Natural killer cell (primary cell): ENCODE data around the gene IMP4. TPM values are rescaled to one million over a fixed set of nuclear protein-coding genes. Genes with fewer than 3 reads are reported as not detected.

Experiments
- ATAC-seq, 3 donors: fragments of 150-1000 bp in 2 of 3; fragments of 200-7000 bp in 1 of 3; cut with Tn5 transposase; 1 replicate in 1 of 3; 2 replicates in 2 of 3; pipeline ENCODE4 v1.10.0; 2021; ENCODE audit warnings: mild to moderate bottlenecking in 2 of 3, moderate library complexity in 2 of 3
- DNase-seq, 2 donors: peaks; one replicate each; pipeline versions ENCODE4 v3.0.0 to v3.0.0-alpha.2; 2013 to 2021; ENCODE audit warnings: mixed read lengths in 1 of 2
- H3K27ac ChIP-seq: one replicate; pipeline ENCODE4 v1.5.1; 2013; ENCODE audit warnings: mild to moderate bottlenecking, low read length
- H3K27me3 ChIP-seq: one replicate; pipeline ENCODE4 v1.6.1; 2013; ENCODE audit warnings: low read length; ENCODE audit not compliant: control insufficient read depth, insufficient read depth
- H3K36me3 ChIP-seq: one replicate; pipeline ENCODE4 v1.6.1; 2013; ENCODE audit warnings: low read length; ENCODE audit not compliant: control insufficient read depth, insufficient read depth
- H3K4me1 ChIP-seq: one replicate; pipeline ENCODE4 v1.6.1; 2013; ENCODE audit warnings: low read length; ENCODE audit not compliant: control insufficient read depth, insufficient read depth
- H3K4me3 ChIP-seq: one replicate; pipeline ENCODE4 v1.5.1; 2013; ENCODE audit warnings: low read length
- H3K9me3 ChIP-seq: one replicate; pipeline ENCODE4 v1.6.1; 2013; ENCODE audit warnings: low read length; ENCODE audit not compliant: control insufficient read depth, insufficient read depth
- H3K27ac Mint-ChIP-seq, 2 donors: one replicate each; pipeline ENCODE4 v1.8.0; 2022; ENCODE audit warnings: mild to moderate bottlenecking in 2 of 2, mixed read lengths in 2 of 2, moderate library complexity in 1 of 2
- H3K27me3 Mint-ChIP-seq, 2 donors: one replicate each; pipeline ENCODE4 v1.8.0; 2022; ENCODE audit warnings: low read depth in 2 of 2, mixed read lengths in 2 of 2
- H3K36me3 Mint-ChIP-seq: one replicate; pipeline ENCODE4 v1.8.0; 2022; ENCODE audit warnings: mixed read lengths
- H3K4me1 Mint-ChIP-seq, 2 donors: one replicate each; pipeline ENCODE4 v1.8.0; 2022; ENCODE audit warnings: mixed read lengths in 2 of 2
- H3K4me3 Mint-ChIP-seq: one replicate; pipeline ENCODE4 v1.8.0; 2022; ENCODE audit warnings: mild to moderate bottlenecking, moderate library complexity, mixed read lengths
- H3K9me3 Mint-ChIP-seq, 2 donors: one replicate each; pipeline ENCODE4 v1.8.0; 2022; ENCODE audit warnings: mixed read lengths in 2 of 2
- WGBS: methylation state at CpG from one replicate; pipeline ENCODE4 v1.1.7; 2013; ENCODE audit warnings: missing lambda C conversion rate; ENCODE audit not compliant: insufficient coverage; 5-methylcytosine and 5-hydroxymethylcytosine counted together
- intact Hi-C: fragments of 100-400 bp; cut with micrococcal nuclease; formaldehyde crosslinking; loops from one replicate; pipeline ENCODE4 v1.14.2; 2022
- total RNA-seq, 4 donors: library from RNA; stranded (reverse); fragments of 120-200 nt in 1 of 4; gene quantifications; one replicate each; pipeline versions ENCODE4 v1.2.3 to v1.2.4, GENCODE V29; 2013 to 2022
- TF ChIP-seq, protein P1 (sequence below): fragments of 200-600 bp; IDR thresholded peaks from one replicate; pipeline ENCODE4 v1.8.0; 2022; ENCODE audit warnings: antibody characterized with exemption

Gene IMP4
- total RNA-seq, 3 donors from 2014 or later (not counting 1 experiment from before 2014, with no cell fraction given), result 60.5 to 80.6 (median 72.9) TPM

DNA sequence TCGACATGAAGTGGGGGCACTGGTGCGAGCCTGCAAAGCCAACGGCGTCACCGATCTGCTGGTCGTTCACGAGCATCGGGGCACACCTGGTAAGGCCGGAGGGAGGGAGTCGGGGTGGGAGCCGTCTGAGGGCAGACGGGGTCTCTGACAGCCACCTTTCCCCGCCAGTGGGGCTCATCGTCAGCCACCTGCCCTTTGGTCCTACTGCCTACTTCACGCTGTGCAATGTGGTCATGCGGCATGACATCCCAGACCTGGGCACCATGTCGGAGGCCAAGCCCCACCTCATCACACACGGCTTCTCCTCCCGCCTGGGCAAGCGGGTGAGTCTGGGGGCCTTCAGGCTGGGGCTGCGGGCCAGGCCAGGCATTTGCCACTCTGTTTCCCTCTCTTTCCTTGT is 2.9 kb downstream of the IMP4 start:
- intact Hi-C loops, result no loop called here
- H3K9me3 ChIP-seq, result no peaks in the 10 kb centered on the region
- H3K4me1 ChIP-seq, result peaks cover 17% of the 10 kb centered on the region
- H3K36me3 Mint-ChIP-seq, result no peaks in the 10 kb centered on the region
- H3K27me3 Mint-ChIP-seq, result no peaks in the 10 kb centered on the region
- no peak overlapping the region for H3K4me3 Mint-ChIP-seq
- H3K4me3 ChIP-seq, result no peak overlapping the region
- ATAC-seq (no peak), DNase-seq (no peak)
- TF ChIP-seq, protein P1, sequence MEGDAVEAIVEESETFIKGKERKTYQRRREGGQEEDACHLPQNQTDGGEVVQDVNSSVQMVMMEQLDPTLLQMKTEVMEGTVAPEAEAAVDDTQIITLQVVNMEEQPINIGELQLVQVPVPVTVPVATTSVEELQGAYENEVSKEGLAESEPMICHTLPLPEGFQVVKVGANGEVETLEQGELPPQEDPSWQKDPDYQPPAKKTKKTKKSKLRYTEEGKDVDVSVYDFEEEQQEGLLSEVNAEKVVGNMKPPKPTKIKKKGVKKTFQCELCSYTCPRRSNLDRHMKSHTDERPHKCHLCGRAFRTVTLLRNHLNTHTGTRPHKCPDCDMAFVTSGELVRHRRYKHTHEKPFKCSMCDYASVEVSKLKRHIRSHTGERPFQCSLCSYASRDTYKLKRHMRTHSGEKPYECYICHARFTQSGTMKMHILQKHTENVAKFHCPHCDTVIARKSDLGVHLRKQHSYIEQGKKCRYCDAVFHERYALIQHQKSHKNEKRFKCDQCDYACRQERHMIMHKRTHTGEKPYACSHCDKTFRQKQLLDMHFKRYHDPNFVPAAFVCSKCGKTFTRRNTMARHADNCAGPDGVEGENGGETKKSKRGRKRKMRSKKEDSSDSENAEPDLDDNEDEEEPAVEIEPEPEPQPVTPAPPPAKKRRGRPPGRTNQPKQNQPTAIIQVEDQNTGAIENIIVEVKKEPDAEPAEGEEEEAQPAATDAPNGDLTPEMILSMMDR, result no peak
- no peaks in the 10 kb centered on the region for H3K27me3 ChIP-seq
- H3K27ac Mint-ChIP-seq, result no peak overlapping the region
- H3K9me3 Mint-ChIP-seq, result no peaks in the 10 kb centered on the region
- WGBS, result 98% methylated on average over 21 of the region's 21 CpGs
- H3K4me1 Mint-ChIP-seq, result peaks cover 25 to 34% of the 10 kb centered on the region in 2 donors
- peaks cover 32% of the 10 kb centered on the region for H3K36me3 ChIP-seq
- H3K27ac ChIP-seq, result no peak overlapping the region

DNA sequence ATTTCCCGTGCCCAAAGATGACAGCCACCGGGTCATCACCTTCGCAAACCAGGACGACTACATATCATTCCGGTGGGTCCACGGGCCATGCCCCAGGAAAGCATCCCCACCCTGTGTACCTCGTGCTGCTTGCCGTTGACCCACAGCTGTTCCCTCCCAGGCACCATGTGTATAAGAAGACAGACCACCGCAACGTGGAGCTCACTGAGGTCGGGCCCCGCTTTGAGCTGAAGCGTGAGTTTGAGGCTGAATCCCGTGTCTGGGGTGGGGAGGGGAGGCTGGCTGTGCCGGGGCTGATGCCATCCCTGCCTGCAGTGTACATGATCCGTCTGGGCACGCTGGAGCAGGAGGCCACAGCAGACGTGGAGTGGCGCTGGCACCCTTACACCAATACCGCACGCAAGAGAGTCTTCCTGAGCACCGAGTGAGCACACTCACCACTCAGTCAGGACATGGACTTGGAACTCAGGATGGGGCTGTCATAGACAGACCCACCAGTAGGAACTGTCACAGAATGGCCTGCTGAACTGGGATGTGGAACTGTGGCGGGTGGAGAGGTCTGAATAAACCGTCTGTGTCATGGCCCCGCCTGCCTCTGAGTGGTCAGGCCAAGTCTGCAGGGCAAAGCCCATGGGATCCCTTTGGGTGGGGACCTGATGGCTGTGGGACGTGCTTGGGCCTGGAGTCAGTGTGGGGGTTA is 3.5 kb downstream of the IMP4 start:
- intact Hi-C loops, result no loop called here
- no peak for ATAC-seq
- no peak overlapping the region for H3K4me3 ChIP-seq
- peaks cover 32% of the 10 kb centered on the region for H3K36me3 ChIP-seq
- no peak for DNase-seq
- H3K27me3 ChIP-seq, result no peaks in the 10 kb centered on the region
- Mint-ChIP-seq H3K9me3 (no peaks in the 10 kb centered on the region), H3K4me3 (no peak overlapping the region), H3K27ac (peak overlapping the region in 1 of 2 donors; percentile 31), H3K4me1 (peaks cover 23 to 31% of the 10 kb centered on the region in 2 donors), H3K36me3 (no peaks in the 10 kb centered on the region), H3K27me3 (no peaks in the 10 kb centered on the region)
- H3K4me1 ChIP-seq, result peaks cover 17% of the 10 kb centered on the region
- WGBS, result 96% methylated on average over 26 of the region's 26 CpGs
- no peaks in the 10 kb centered on the region for H3K9me3 ChIP-seq
- TF ChIP-seq, protein P1, result no peak
- no peak overlapping the region for H3K27ac ChIP-seq

DNA sequence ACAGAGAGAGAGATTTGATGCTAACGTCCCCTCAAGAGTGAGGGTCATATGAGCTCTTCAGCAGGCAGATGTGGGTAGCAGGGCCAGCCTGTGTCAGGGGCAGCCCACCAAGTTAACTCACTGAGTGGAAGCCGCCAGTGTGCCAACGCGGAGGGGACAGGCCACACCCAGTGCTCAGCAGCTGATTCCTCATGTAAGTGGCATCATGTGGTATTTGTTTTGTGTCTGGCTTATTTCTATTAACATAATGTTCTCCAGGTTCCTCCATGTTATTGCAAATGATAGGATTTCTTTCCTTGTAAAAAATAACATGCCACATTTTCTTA is 4.0 kb downstream of the IMP4 start:
- no peak overlapping the region for H3K27ac ChIP-seq
- Mint-ChIP-seq H3K27me3 (no peaks in the 10 kb centered on the region), H3K27ac (peak overlapping the region in 1 of 2 donors; percentile 31), H3K4me3 (no peak overlapping the region), H3K9me3 (no peaks in the 10 kb centered on the region), H3K36me3 (no peaks in the 10 kb centered on the region), H3K4me1 (peaks cover 17 to 25% of the 10 kb centered on the region in 2 donors)
- intact Hi-C loops, result no loop called here
- no peaks in the 10 kb centered on the region for H3K9me3 ChIP-seq
- no peak for ATAC-seq
- no peaks in the 10 kb centered on the region for H3K27me3 ChIP-seq
- no peak overlapping the region for H3K4me3 ChIP-seq
- peaks cover 32% of the 10 kb centered on the region for H3K36me3 ChIP-seq
- no peak for DNase-seq
- TF ChIP-seq, protein P1, result no peak
- H3K4me1 ChIP-seq, result peaks cover 13% of the 10 kb centered on the region
- WGBS, result 95% methylated on average over 4 of the region's 4 CpGs
